ENCODE results near the gene LCORL.
"Not testable (repeated sequence)": the region's sequence is repeated elsewhere in the genome, so short reads cannot be mapped to it uniquely, and the experiment has no call there.

The LCORL gene

GRCh38 chr4:18021720-18022571, at the start of gene LCORL:
LCORL (minus strand) TSS chr4:18021755; CDS start chr4:18021751, 4 bp downstream.
- peak; percentile 97 for DNase-seq

- no peak for DNase-seq
Observed at GRCh38 chr4:18069810-18070209, 48.3 kb upstream of the LCORL start.

- DNase-seq: no peak
Observed at GRCh38 chr4:18067031-18067430, 45.5 kb upstream of the LCORL start.

GRCh38 chr4:18063079-18063478, 41.5 kb upstream of the LCORL start:
- no peak for DNase-seq

- no peak for DNase-seq
Observed at GRCh38 chr4:18057821-18058533, 36.4 kb upstream of the LCORL start.

GRCh38 chr4:18056030-18056429, 34.5 kb upstream of the LCORL start:
- DNase-seq: no peak

GRCh38 chr4:18052158-18052557, 30.6 kb upstream of the LCORL start:
- DNase-seq: no peak

- peak; percentile 85 for DNase-seq
Observed at GRCh38 chr4:18051281-18051680, 29.7 kb upstream of the LCORL start.

GRCh38 chr4:18050448-18050847, 28.9 kb upstream of the LCORL start:
- no peak for DNase-seq

GRCh38 chr4:18049446-18049845, 27.9 kb upstream of the LCORL start:
- peak; percentile 58 for DNase-seq

GRCh38 chr4:18042754-18043153, 21.2 kb upstream of the LCORL start:
- DNase-seq: no peak

GRCh38 chr4:18042012-18042411, 20.5 kb upstream of the LCORL start:
- DNase-seq: no peak

- no peak for DNase-seq
Observed at GRCh38 chr4:18041114-18041513, 19.6 kb upstream of the LCORL start.

- no peak for DNase-seq
Observed at GRCh38 chr4:18039113-18039512, 17.6 kb upstream of the LCORL start.

- not testable (repeated sequence) for DNase-seq
Observed at GRCh38 chr4:18036369-18036768, 14.8 kb upstream of the LCORL start.

- DNase-seq: no peak
Observed at GRCh38 chr4:18034099-18034498, 12.5 kb upstream of the LCORL start.

GRCh38 chr4:18033111-18034085, 11.8 kb upstream of the LCORL start:
- no peak for DNase-seq

- no peak for DNase-seq
Observed at GRCh38 chr4:18025288-18025687, 3.7 kb upstream of the LCORL start.

GRCh38 chr4:18022572-18023050, 1.1 kb upstream of the LCORL start:
- no peak for DNase-seq

- no peak for DNase-seq
Observed at GRCh38 chr4:18021470-18021719, 160 bp downstream of the LCORL start.

GRCh38 chr4:18020671-18021469, 685 bp downstream of the LCORL start:
- peak; percentile 86 for DNase-seq

- DNase-seq: peak; percentile 11
Observed at GRCh38 chr4:18020145-18020670, 1.3 kb downstream of the LCORL start.

All from EL (cell line).